ENCODE measurements around the gene TSPAN7. TPM values are rescaled to one million over a fixed set of nuclear protein-coding genes. Genes with fewer than 3 reads are reported as not detected.

TSPAN7 gene
- total and polyA plus RNA-seq, 4 experiments from 2014 or later, result 0.47 to 0.92 (median 0.72) TPM; not detected in 1

DNA sequence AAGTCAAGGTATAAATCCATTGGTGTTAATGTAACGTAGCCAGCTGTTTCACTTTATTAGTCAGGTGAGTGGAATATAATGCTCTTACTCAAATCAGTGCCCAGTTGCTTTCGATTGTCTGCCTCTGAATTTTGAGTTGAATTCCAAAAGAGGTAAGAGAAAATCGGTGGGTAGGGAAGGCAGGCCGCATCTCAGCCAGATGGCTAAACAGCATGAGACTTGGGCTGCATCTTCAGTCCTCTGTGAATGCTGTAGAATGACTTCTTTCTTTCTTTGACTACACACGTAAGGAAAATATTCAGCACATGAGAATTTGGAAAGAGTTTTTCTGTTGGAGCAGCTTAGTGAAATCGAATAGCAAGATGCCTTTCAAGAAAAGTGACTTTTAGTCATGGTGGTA lies 49.5 kb downstream of the TSPAN7 start:
- H3K4me1 ChIP-seq (ENCODE audit: insufficient read depth, low read length), result no peaks in the 10 kb centered on the region
- H3K36me3 ChIP-seq (ENCODE audit: insufficient read depth, low read length), result no peaks in the 10 kb centered on the region
- POLR2A ChIA-PET (ENCODE audit: partially characterized antibody), result no interaction called here
- Mint-ChIP-seq H3K4me1 (no peaks in the 10 kb centered on the region), H3K36me3 (no peaks in the 10 kb centered on the region), H3K27ac (no peak overlapping the region), H3K9me3 (no peaks in the 10 kb centered on the region), H3K27me3 (peaks cover 2 to 3% of the 10 kb centered on the region in 2 donors), H3K4me3 (no peak overlapping the region)
- no peak overlapping the region for H3K27ac ChIP-seq (ENCODE audit: low read depth, low read length)
- no peaks in the 10 kb centered on the region for H3K9me3 ChIP-seq (ENCODE audit: control insufficient read depth in 1 of 2, low read length in 2 of 2)
- no peak for DNase-seq
- CTCF ChIA-PET (ENCODE audit: partially characterized antibody), result interaction anchor here (1.2 kb wide), 1 partner anchor 10 kb away, joined by 3 read pairs; no protein-coding TSS in a partner anchor
- intact Hi-C loops (cut with micrococcal nuclease), result no loop called here
- no peak overlapping the region for H3K4me3 ChIP-seq (ENCODE audit: low read length in 2 of 2)
- H3K27me3 ChIP-seq (ENCODE audit: insufficient read depth, low read length), result no peaks in the 10 kb centered on the region

DNA sequence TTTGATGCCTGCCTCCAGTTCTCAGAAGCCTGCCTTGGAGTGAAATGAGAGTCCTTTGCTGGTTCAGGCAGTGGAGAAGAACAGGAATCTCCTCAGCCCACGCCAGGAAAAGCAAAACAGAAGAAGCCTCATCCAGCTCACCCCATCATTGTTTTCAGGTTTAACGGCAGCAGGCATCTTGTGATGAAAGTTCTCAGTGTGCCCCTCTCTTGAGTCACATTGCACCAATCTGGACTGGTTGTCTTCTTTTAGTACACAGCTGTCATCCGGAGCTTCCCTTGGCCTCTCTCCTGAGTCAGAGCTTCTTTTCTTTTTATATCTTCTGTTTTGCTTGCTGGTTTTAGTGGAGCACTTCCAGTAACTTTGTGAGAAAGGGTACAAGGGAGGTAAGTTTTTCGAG lies 50.9 kb downstream of the TSPAN7 start:
- peaks cover 2 to 3% of the 10 kb centered on the region in 2 donors for H3K27me3 Mint-ChIP-seq
- no peak overlapping the region for H3K27ac Mint-ChIP-seq
- H3K4me3 ChIP-seq (ENCODE audit: low read length in 2 of 2), result no peak overlapping the region
- no peaks in the 10 kb centered on the region for H3K4me1 ChIP-seq (ENCODE audit: insufficient read depth, low read length)
- no peaks in the 10 kb centered on the region for H3K4me1 Mint-ChIP-seq
- no peaks in the 10 kb centered on the region for H3K9me3 Mint-ChIP-seq
- no peak overlapping the region for H3K27ac ChIP-seq (ENCODE audit: low read depth, low read length)
- CTCF ChIA-PET (ENCODE audit: partially characterized antibody), result no interaction called here
- no peak overlapping the region for H3K4me3 Mint-ChIP-seq
- no peaks in the 10 kb centered on the region for H3K36me3 ChIP-seq (ENCODE audit: insufficient read depth, low read length)
- H3K9me3 ChIP-seq (ENCODE audit: control insufficient read depth in 1 of 2, low read length in 2 of 2), result no peaks in the 10 kb centered on the region
- intact Hi-C loops (cut with micrococcal nuclease), result no loop called here
- no peak for DNase-seq
- no peaks in the 10 kb centered on the region for H3K36me3 Mint-ChIP-seq
- POLR2A ChIA-PET (ENCODE audit: partially characterized antibody), result no interaction called here
- no peaks in the 10 kb centered on the region for H3K27me3 ChIP-seq (ENCODE audit: insufficient read depth, low read length)

DNA sequence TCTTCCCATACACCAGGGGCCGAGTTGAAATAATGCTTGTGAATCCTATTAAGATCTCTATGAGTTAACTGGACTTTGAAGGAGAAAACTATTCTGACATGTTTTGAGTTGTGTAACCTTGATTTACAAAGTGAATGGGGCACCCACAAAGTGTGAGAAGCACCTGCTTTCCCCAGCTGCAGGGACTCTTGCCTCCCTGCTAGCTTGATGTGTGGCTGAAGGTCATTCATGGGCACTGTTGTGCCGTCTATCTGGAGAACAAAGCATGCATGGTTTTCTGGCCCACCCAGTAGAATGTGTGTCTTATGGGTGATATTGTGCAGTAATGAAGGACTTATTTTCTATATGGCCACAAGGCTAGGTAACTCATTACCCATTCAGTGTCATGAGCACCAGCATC lies 53.1 kb downstream of the TSPAN7 start:
- DNase-seq, result no peak
- Histone ChIP-seq H3K4me3 (ENCODE audit: low read length in 2 of 2) (no peak overlapping the region), H3K27ac (ENCODE audit: low read depth, low read length) (no peak overlapping the region), H3K27me3 (ENCODE audit: insufficient read depth, low read length) (no peaks in the 10 kb centered on the region), H3K9me3 (ENCODE audit: control insufficient read depth in 1 of 2, low read length in 2 of 2) (no peaks in the 10 kb centered on the region), H3K36me3 (ENCODE audit: insufficient read depth, low read length) (no peaks in the 10 kb centered on the region), H3K4me1 (ENCODE audit: insufficient read depth, low read length) (no peaks in the 10 kb centered on the region)
- Mint-ChIP-seq H3K4me3 (no peak overlapping the region), H3K27ac (no peak overlapping the region), H3K4me1 (no peaks in the 10 kb centered on the region), H3K9me3 (no peaks in the 10 kb centered on the region), H3K27me3 (peaks cover 2 to 4% of the 10 kb centered on the region in 2 donors), H3K36me3 (no peaks in the 10 kb centered on the region)
- intact Hi-C loops (cut with micrococcal nuclease), result no loop called here
- ChIA-PET POLR2A (ENCODE audit: partially characterized antibody) (no interaction called here), CTCF (ENCODE audit: partially characterized antibody) (no interaction called here)

DNA sequence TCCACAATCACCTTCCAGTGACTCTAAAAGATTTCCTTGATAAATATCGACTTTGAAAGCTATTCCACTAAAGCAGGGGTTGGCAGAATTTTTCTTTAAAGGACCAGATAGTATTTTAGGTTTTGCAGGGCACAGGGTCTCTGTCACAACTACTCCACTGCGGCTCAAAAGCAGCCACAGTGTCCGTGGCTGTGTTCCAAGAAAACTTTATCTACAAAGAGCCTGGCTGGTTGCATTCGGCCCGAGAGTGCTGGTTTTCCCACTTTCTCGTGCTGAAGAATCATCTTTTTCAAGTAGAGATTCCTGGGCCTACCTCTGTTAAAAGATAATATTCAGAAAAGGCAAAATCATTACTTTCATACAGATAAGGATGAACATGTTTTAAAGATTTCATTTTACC lies 55.6 kb downstream of the TSPAN7 start:
- Mint-ChIP-seq H3K27ac (no peak overlapping the region), H3K27me3 (peaks cover 4 to 7% of the 10 kb centered on the region in 2 donors), H3K4me3 (no peak overlapping the region), H3K9me3 (no peaks in the 10 kb centered on the region), H3K36me3 (no peaks in the 10 kb centered on the region), H3K4me1 (no peaks in the 10 kb centered on the region)
- CTCF ChIA-PET (ENCODE audit: partially characterized antibody), result no interaction called here
- POLR2A ChIA-PET (ENCODE audit: partially characterized antibody), result no interaction called here
- H3K27me3 ChIP-seq (ENCODE audit: insufficient read depth, low read length), result no peaks in the 10 kb centered on the region
- H3K4me1 ChIP-seq (ENCODE audit: insufficient read depth, low read length), result no peaks in the 10 kb centered on the region
- intact Hi-C loops (cut with micrococcal nuclease), result no loop called here
- no peaks in the 10 kb centered on the region for H3K36me3 ChIP-seq (ENCODE audit: insufficient read depth, low read length)
- H3K27ac ChIP-seq (ENCODE audit: low read depth, low read length), result no peak overlapping the region
- no peak overlapping the region for H3K4me3 ChIP-seq (ENCODE audit: low read length in 2 of 2)
- DNase-seq, result no peak
- no peaks in the 10 kb centered on the region for H3K9me3 ChIP-seq (ENCODE audit: control insufficient read depth in 1 of 2, low read length in 2 of 2)

DNA sequence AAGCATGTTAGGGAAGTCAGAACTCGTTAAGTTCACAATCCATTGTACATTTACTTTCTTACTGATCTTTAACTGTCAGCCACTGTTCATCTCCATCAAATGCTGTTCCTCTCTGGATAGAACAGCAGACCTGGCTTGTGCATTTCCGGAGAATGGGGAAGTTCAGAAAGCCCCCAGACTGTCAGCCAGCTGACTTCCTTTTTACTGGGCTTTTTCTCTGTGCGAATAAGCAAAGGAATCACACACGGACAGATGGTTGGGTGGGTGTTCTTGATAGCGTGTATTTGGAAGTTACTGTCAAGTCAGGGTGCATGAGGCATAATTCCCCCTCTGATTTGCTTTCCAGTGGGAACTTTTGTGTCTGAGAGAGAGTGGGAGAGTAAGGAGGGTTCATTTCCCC lies 56.8 kb downstream of the TSPAN7 start:
- no peak overlapping the region for H3K27ac ChIP-seq (ENCODE audit: low read depth, low read length)
- H3K27me3 Mint-ChIP-seq, result peaks cover 4 to 6% of the 10 kb centered on the region in 2 donors
- ChIA-PET CTCF (ENCODE audit: partially characterized antibody) (no interaction called here), POLR2A (ENCODE audit: partially characterized antibody) (no interaction called here)
- no peaks in the 10 kb centered on the region for H3K36me3 Mint-ChIP-seq
- H3K27ac Mint-ChIP-seq, result no peak overlapping the region
- no peaks in the 10 kb centered on the region for H3K36me3 ChIP-seq (ENCODE audit: insufficient read depth, low read length)
- H3K4me3 Mint-ChIP-seq, result no peak overlapping the region
- H3K9me3 Mint-ChIP-seq, result no peaks in the 10 kb centered on the region
- no peaks in the 10 kb centered on the region for H3K4me1 Mint-ChIP-seq
- no peaks in the 10 kb centered on the region for H3K27me3 ChIP-seq (ENCODE audit: insufficient read depth, low read length)
- no peaks in the 10 kb centered on the region for H3K4me1 ChIP-seq (ENCODE audit: insufficient read depth, low read length)
- no peak overlapping the region for H3K4me3 ChIP-seq (ENCODE audit: low read length in 2 of 2)
- intact Hi-C loops (cut with micrococcal nuclease), result no loop called here
- no peaks in the 10 kb centered on the region for H3K9me3 ChIP-seq (ENCODE audit: control insufficient read depth in 1 of 2, low read length in 2 of 2)
- DNase-seq, result no peak

DNA sequence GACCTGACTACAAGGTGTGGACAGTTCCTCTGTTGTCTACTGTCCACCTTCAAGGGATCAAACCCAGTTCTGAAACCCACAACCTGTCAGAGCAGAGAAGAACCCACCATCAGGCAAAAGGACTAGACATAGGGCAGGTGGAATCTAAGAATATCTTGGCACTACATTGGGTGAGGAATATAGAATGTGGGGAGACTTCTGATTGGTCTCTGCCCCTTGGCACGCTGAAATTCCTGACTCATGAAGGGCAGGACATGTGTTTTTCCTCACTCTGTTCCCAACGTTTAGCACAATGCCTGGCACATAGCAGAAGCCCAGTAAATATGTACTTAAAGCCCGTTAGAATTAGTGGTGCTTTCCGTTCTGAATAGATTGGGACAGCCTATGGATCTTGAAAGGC lies 59.3 kb downstream of the TSPAN7 start:
- no peak overlapping the region for H3K27ac Mint-ChIP-seq
- H3K4me1 Mint-ChIP-seq, result no peaks in the 10 kb centered on the region
- intact Hi-C loops (cut with micrococcal nuclease), result no loop called here
- H3K27ac ChIP-seq (ENCODE audit: low read depth, low read length), result no peak overlapping the region
- POLR2A ChIA-PET (ENCODE audit: partially characterized antibody), result no interaction called here
- H3K4me1 ChIP-seq (ENCODE audit: insufficient read depth, low read length), result no peaks in the 10 kb centered on the region
- no peaks in the 10 kb centered on the region for H3K36me3 ChIP-seq (ENCODE audit: insufficient read depth, low read length)
- peaks cover 4 to 9% of the 10 kb centered on the region in 2 donors for H3K27me3 Mint-ChIP-seq
- no peaks in the 10 kb centered on the region for H3K27me3 ChIP-seq (ENCODE audit: insufficient read depth, low read length)
- H3K4me3 ChIP-seq (ENCODE audit: low read length in 2 of 2), result no peak overlapping the region
- H3K36me3 Mint-ChIP-seq, result no peaks in the 10 kb centered on the region
- no peaks in the 10 kb centered on the region for H3K9me3 Mint-ChIP-seq
- no peak overlapping the region for H3K4me3 Mint-ChIP-seq
- no peak for DNase-seq
- H3K9me3 ChIP-seq (ENCODE audit: control insufficient read depth in 1 of 2, low read length in 2 of 2), result no peaks in the 10 kb centered on the region
- CTCF ChIA-PET (ENCODE audit: partially characterized antibody), result interaction anchor here (1.2 kb wide), 1 partner anchor 10 kb away, joined by 3 read pairs; no protein-coding TSS in a partner anchor

DNA sequence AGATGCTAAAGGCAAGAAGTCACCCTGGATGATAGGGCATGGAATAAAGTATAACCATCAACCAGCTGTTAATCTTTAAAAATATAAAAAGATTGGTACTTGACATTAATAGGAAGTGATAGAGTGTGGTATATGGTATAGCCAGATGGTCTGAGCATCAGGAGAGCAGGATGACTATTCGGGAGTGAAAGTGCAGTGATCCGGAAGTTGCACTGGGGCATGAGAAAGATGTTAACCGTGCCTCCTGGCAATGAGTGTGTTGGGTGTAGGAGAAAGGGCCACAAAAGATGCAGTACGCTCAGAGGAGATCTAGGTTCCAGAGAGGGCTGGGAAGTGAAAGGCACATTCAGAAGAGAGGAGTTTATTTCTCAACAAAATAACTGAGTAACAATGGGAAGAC lies 65.0 kb downstream of the TSPAN7 start:
- H3K4me1 Mint-ChIP-seq, result no peaks in the 10 kb centered on the region
- no peak overlapping the region for H3K27ac Mint-ChIP-seq
- intact Hi-C loops (cut with micrococcal nuclease), result no loop called here
- POLR2A ChIA-PET (ENCODE audit: partially characterized antibody), result no interaction called here
- no peak overlapping the region for H3K4me3 Mint-ChIP-seq
- no peak overlapping the region for H3K4me3 ChIP-seq (ENCODE audit: low read length in 2 of 2)
- no peaks in the 10 kb centered on the region for H3K9me3 Mint-ChIP-seq
- no peak overlapping the region for H3K27ac ChIP-seq (ENCODE audit: low read depth, low read length)
- no peaks in the 10 kb centered on the region for H3K36me3 ChIP-seq (ENCODE audit: insufficient read depth, low read length)
- H3K4me1 ChIP-seq (ENCODE audit: insufficient read depth, low read length), result no peaks in the 10 kb centered on the region
- DNase-seq, result no peak
- no peaks in the 10 kb centered on the region for H3K36me3 Mint-ChIP-seq
- no peaks in the 10 kb centered on the region for H3K9me3 ChIP-seq (ENCODE audit: control insufficient read depth in 1 of 2, low read length in 2 of 2)
- no peaks in the 10 kb centered on the region for H3K27me3 ChIP-seq (ENCODE audit: insufficient read depth, low read length)
- H3K27me3 Mint-ChIP-seq, result peaks cover 0 to 6% of the 10 kb centered on the region in 2 donors
- CTCF ChIA-PET (ENCODE audit: partially characterized antibody), result no interaction called here

DNA sequence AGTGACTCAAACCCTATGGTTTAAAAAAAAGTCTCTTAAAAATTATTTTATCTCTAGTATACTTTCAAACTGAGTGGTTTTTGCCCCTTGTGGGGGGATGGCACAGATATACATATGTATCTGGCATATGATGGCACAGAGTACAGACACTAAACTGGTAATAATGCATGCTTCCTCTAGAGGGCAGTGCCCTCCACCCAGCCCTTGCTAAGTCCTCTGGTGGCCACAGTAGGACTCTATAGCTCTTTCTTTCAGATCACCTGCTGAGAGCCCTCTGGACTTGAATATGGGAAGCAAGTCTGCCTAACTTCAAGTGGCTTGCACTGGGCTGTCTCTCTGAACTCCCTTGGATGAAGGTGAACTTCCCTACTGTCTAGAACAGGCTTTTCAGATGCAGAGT lies 66.3 kb downstream of the TSPAN7 start:
- Histone ChIP-seq H3K4me3 (ENCODE audit: low read length in 2 of 2) (no peak overlapping the region), H3K36me3 (ENCODE audit: insufficient read depth, low read length) (no peaks in the 10 kb centered on the region), H3K4me1 (ENCODE audit: insufficient read depth, low read length) (no peaks in the 10 kb centered on the region), H3K27ac (ENCODE audit: low read depth, low read length) (no peak overlapping the region), H3K9me3 (ENCODE audit: control insufficient read depth in 1 of 2, low read length in 2 of 2) (no peaks in the 10 kb centered on the region), H3K27me3 (ENCODE audit: insufficient read depth, low read length) (no peaks in the 10 kb centered on the region)
- H3K27ac Mint-ChIP-seq, result no peak overlapping the region
- peaks cover 0 to 5% (median 4%) of the 10 kb centered on the region in 4 donors for H3K4me1 Mint-ChIP-seq
- peak in 3 of 5 donors; percentile 3 to 11 (median 8) for DNase-seq
- POLR2A ChIA-PET (ENCODE audit: partially characterized antibody), result no interaction called here
- intact Hi-C loops (cut with micrococcal nuclease), result no loop called here
- H3K36me3 Mint-ChIP-seq, result no peaks in the 10 kb centered on the region
- H3K9me3 Mint-ChIP-seq, result no peaks in the 10 kb centered on the region
- CTCF ChIA-PET (ENCODE audit: partially characterized antibody), result no interaction called here
- peaks cover 0 to 5% of the 10 kb centered on the region in 2 donors for H3K27me3 Mint-ChIP-seq
- no peak overlapping the region for H3K4me3 Mint-ChIP-seq

Data from CD4-positive, alpha-beta memory T cell (primary cell).